Activated gamma-delta T cell treated with Interleukin-2 at 50 U/mL for 16 hours (primary cell): ENCODE data around the gene ZG16B.

Source experiments
- DNase-seq: peaks from one replicate; pipeline ENCODE4 v3.0.0-alpha.2; 2020

Gene ZG16B

DNA sequence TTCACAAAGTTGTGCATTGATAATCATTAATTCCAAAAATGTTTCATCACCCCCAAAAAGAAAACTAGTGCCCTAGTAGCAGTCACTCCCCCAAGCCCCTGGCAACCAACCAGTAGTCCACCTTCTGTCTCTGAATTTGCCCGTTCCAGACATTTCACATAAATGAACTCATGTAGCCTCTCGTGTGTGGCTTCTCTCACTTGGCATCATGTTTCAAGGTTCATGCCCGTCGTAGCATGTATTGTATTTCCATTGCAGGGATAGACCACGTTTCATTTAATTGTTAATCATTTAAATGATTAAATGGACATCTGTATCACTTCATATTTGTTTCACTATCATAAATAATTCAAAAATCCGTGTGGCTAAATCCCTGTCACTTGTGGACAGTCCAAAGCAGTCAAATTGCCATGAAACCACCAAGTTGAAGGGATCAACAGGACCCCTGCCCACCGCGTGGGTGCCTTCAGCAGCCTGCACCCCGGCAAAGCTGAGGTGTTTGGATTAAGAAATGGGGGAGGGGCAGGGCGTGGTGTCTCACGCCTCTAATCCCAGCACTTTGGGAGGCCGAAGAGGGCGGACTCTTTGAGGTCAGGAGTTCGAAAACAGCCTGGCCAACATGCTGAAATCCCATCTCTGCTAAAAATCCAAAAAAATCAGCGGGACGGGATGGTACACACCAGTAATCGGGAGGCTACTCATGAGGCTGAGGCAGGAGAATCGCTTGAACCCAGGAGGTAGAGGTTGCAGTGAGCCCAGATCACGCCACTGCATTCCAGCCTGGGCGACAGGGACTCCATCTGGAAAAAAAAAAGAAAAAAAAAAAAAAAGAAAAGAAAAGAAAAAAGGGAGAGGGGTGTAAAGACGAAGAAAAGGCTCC is 44.2 kb downstream of the ZG16B start:
- DNase-seq = no peak

DNA sequence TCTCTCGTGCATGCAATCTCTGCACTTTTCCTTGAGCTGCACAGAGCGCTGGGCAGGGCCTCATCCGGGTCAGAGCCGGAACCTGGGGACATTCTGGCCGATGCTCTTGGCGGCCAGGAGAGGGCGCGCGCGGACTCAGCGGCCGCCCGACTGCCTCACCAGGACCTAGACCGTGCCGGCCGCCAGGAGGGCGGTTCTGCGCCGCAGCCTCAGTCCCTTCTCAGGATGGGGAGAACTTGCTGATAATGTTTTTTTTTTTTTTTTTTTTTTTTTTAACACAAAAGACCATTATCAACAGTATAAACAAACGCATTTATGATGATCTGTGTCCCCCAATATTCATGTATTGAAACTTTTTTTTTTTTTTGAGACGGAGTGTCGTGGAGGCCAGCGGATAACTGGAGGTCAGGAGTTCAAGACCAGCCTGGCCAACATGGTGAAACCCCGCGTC is 44.8 kb downstream of the ZG16B start:
- DNase-seq = peak; percentile 60

DNA sequence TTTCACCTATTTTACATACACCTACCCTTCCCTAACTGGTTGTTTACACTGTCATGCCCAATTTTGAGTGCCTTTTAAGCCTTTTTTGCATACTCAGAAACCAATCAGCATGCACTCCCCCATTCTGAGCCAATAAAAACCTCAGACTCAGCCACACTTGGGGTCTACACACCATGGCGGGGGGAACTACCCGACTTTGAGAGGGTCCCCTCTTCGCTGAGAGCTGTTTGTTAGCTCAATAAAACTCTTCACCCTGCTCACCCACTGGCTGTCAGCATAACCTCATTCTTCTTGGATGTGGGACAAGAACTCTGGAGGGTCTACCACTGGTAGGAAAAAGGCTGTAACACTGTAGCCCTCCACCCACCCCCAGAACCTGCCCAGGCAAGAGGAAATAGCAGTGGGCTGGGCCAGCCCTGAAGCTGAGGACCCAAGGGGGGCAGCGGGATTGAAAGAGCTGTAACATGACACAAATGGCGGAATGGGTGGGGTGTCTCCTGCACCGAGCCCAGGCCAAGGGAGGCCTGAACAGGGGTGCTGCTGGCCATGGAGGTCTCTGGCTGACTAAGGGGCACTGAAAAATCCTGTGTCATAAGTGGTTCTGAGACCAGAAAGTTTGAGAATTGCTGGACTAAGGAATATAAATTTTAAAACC is 49.9 kb downstream of the ZG16B start:
- DNase-seq = no peak
